ENCODE measurements around the gene SPEM2. TPM values are rescaled to one million over a fixed set of nuclear protein-coding genes. Genes with fewer than 3 reads are reported as not detected.

Gene SPEM2
- total RNA-seq, 1 donor from 2014 or later: 0.14 TPM

DNA sequence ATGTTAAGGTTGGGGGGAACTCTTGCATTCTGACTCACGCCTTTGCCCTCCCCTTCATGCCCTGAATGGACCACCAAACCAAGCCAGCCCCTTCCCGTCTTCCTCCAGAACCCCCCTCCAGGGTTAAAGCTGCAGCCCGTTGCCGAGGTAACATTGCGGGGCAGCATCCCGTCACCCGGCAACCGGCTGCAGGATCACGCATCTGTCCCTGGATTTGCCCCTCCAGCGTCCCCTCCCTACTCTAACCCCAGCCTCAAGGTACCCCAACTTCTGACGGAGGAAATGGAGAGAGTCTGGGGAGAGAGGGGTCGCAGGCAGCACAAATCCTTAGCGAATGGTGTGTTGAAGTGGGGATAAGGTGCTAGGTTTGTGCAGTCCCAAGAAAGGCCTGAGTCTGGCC lies 18.3 kb upstream of the SPEM2 start:
- H4K20me1 ChIP-seq (ENCODE audit: insufficient read depth, low read length): peaks cover 25% of the 10 kb centered on the region
- H3K9ac ChIP-seq (ENCODE audit: low read length): no peak overlapping the region
- H3K9me3 ChIP-seq (ENCODE audit: insufficient read depth, low read depth, low read length): no peaks in the 10 kb centered on the region
- no peaks in the 10 kb centered on the region for H3K27me3 ChIP-seq (ENCODE audit: insufficient read depth, low read length)
- Mint-ChIP-seq H3K4me3 (ENCODE audit: unreplicated experiment) (peak overlapping the region; percentile 69), H3K36me3 (ENCODE audit: low read depth, unreplicated experiment) (peaks cover 18% of the 10 kb centered on the region), H3K27ac (ENCODE audit: unreplicated experiment) (peak overlapping the region; percentile 66), H3K9me3 (ENCODE audit: unreplicated experiment) (no peaks in the 10 kb centered on the region), H3K4me1 (ENCODE audit: low read depth, unreplicated experiment) (peaks cover 11% of the 10 kb centered on the region), H3K27me3 (ENCODE audit: low read depth, unreplicated experiment) (no peaks in the 10 kb centered on the region)
- no peak overlapping the region for H3K27ac ChIP-seq (ENCODE audit: low read depth, low read length)
- peak overlapping the region; percentile 46 for H3K4me2 ChIP-seq (ENCODE audit: low read length)
- DNase-seq (ENCODE audit: low read depth) (no peak), FAIRE-seq (no peak)
- no peak overlapping the region for H3K4me3 ChIP-seq (ENCODE audit: insufficient read depth, low read depth, low read length)
- H3K4me1 ChIP-seq (ENCODE audit: insufficient read depth, low read length): peaks cover 13% of the 10 kb centered on the region
- H3K36me3 ChIP-seq (ENCODE audit: insufficient read depth, low read length): peaks cover 3% of the 10 kb centered on the region
- no peak overlapping the region for H2AFZ ChIP-seq (ENCODE audit: low read depth, low read length)
- peaks cover 24% of the 10 kb centered on the region for H3K79me2 ChIP-seq (ENCODE audit: insufficient read depth, low read length)
- TF ChIP-seq CTCF (IDR thresholded peaks at IDR 0.05; ENCODE audit: insufficient read depth, low read depth, low read length) (no peak), EZH2 (IDR thresholded peaks at IDR 0.05; ENCODE audit: insufficient read depth, low read length) (no peak)

GRCh38 chr17:7407485-7408251 lies 17.7 kb upstream of the SPEM2 start, which contains the start of gene NLGN2:
Gene NLGN2 (plus strand): TSS chr17:7407845. CDS start chr17:7408256, 411 bp downstream.
- DNase-seq (ENCODE audit: low read depth): no peak
- H4K20me1 ChIP-seq (ENCODE audit: insufficient read depth, low read length): peaks cover 24% of the 10 kb centered on the region
- peak within 1 kb of the TSS; percentile 46 for H3K4me2 ChIP-seq (ENCODE audit: low read length)
- H2AFZ ChIP-seq (ENCODE audit: low read depth, low read length): no peak within 1 kb of the TSS
- H3K4me3 ChIP-seq (ENCODE audit: insufficient read depth, low read depth, low read length): no peak within 1 kb of the TSS
- no peak within 1 kb of the TSS for H3K9ac ChIP-seq (ENCODE audit: low read length)
- peak within 1 kb of the TSS; percentile 66 for H3K27ac Mint-ChIP-seq (ENCODE audit: unreplicated experiment)
- H3K79me2 ChIP-seq (ENCODE audit: insufficient read depth, low read length): peaks cover 23% of the 10 kb centered on the region
- H3K27ac ChIP-seq (ENCODE audit: low read depth, low read length): no peak within 1 kb of the TSS
- no peaks in the 10 kb centered on the region for H3K27me3 ChIP-seq (ENCODE audit: insufficient read depth, low read length)
- H3K4me1 ChIP-seq (ENCODE audit: insufficient read depth, low read length): peaks cover 13% of the 10 kb centered on the region
- peaks cover 21% of the 10 kb centered on the region for H3K36me3 Mint-ChIP-seq (ENCODE audit: low read depth, unreplicated experiment)
- no peaks in the 10 kb centered on the region for H3K27me3 Mint-ChIP-seq (ENCODE audit: low read depth, unreplicated experiment)
- H3K9me3 Mint-ChIP-seq (ENCODE audit: unreplicated experiment): no peaks in the 10 kb centered on the region
- peak within 1 kb of the TSS; percentile 96 for H3K4me3 Mint-ChIP-seq (ENCODE audit: unreplicated experiment)
- no peak for FAIRE-seq
- TF ChIP-seq CTCF (IDR thresholded peaks at IDR 0.05; ENCODE audit: insufficient read depth, low read depth, low read length) (no peak), EZH2 (IDR thresholded peaks at IDR 0.05; ENCODE audit: insufficient read depth, low read length) (no peak)
- H3K36me3 ChIP-seq (ENCODE audit: insufficient read depth, low read length): peaks cover 3% of the 10 kb centered on the region
- peaks cover 11% of the 10 kb centered on the region for H3K4me1 Mint-ChIP-seq (ENCODE audit: low read depth, unreplicated experiment)
- no peaks in the 10 kb centered on the region for H3K9me3 ChIP-seq (ENCODE audit: insufficient read depth, low read depth, low read length)

DNA sequence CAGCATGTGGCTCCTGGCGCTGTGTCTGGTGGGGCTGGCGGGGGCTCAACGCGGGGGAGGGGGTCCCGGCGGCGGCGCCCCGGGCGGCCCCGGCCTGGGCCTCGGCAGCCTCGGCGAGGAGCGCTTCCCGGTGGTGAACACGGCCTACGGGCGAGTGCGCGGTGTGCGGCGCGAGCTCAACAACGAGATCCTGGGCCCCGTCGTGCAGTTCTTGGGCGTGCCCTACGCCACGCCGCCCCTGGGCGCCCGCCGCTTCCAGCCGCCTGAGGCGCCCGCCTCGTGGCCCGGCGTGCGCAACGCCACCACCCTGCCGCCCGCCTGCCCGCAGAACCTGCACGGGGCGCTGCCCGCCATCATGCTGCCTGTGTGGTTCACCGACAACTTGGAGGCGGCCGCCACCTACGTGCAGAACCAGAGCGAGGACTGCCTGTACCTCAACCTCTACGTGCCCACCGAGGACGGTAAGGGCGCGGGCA lies 17.1 kb upstream of the SPEM2 start:
- H3K9me3 ChIP-seq (ENCODE audit: insufficient read depth, low read depth, low read length): no peaks in the 10 kb centered on the region
- no peak overlapping the region for H3K4me3 ChIP-seq (ENCODE audit: insufficient read depth, low read depth, low read length)
- no peak overlapping the region for H3K4me3 Mint-ChIP-seq (ENCODE audit: unreplicated experiment)
- peaks cover 11% of the 10 kb centered on the region for H3K4me1 Mint-ChIP-seq (ENCODE audit: low read depth, unreplicated experiment)
- H3K4me1 ChIP-seq (ENCODE audit: insufficient read depth, low read length): peaks cover 10% of the 10 kb centered on the region
- H3K27me3 Mint-ChIP-seq (ENCODE audit: low read depth, unreplicated experiment): no peaks in the 10 kb centered on the region
- DNase-seq (ENCODE audit: low read depth): no peak
- peaks cover 17% of the 10 kb centered on the region for H3K79me2 ChIP-seq (ENCODE audit: insufficient read depth, low read length)
- H3K9me3 Mint-ChIP-seq (ENCODE audit: unreplicated experiment): no peaks in the 10 kb centered on the region
- peaks cover 28% of the 10 kb centered on the region for H3K36me3 Mint-ChIP-seq (ENCODE audit: low read depth, unreplicated experiment)
- no peak for FAIRE-seq
- TF ChIP-seq EZH2 (IDR thresholded peaks at IDR 0.05; ENCODE audit: insufficient read depth, low read length) (no peak), CTCF (IDR thresholded peaks at IDR 0.05; ENCODE audit: insufficient read depth, low read depth, low read length) (no peak)
- H3K27ac ChIP-seq (ENCODE audit: low read depth, low read length): no peak overlapping the region
- no peaks in the 10 kb centered on the region for H3K27me3 ChIP-seq (ENCODE audit: insufficient read depth, low read length)
- H3K4me2 ChIP-seq (ENCODE audit: low read length): no peak overlapping the region
- no peak overlapping the region for H3K27ac Mint-ChIP-seq (ENCODE audit: unreplicated experiment)
- peaks cover 3% of the 10 kb centered on the region for H3K36me3 ChIP-seq (ENCODE audit: insufficient read depth, low read length)
- H3K9ac ChIP-seq (ENCODE audit: low read length): no peak overlapping the region
- peaks cover 20% of the 10 kb centered on the region for H4K20me1 ChIP-seq (ENCODE audit: insufficient read depth, low read length)
- H2AFZ ChIP-seq (ENCODE audit: low read depth, low read length): no peak overlapping the region

Data from astrocyte (in vitro differentiated cells and primary cell).